ENCODE measurements around the gene RPL6. TPM values are rescaled to one million over a fixed set of nuclear protein-coding genes. Genes with fewer than 3 reads are reported as not detected.

Gene RPL6
- total and polyA plus RNA-seq, 9 of the 15 experiments (the other 6 are each of a cell fraction or from before 2014, with no cell fraction given): 1,519 to 3,103 (median 2,396) TPM

GRCh38 chr12:112418608-112419296 lies 9.3 kb upstream of the RPL6 start, which contains the start of gene PTPN11 (continued):
- TF ChIP-seq ZNF407 (IDR thresholded peaks at IDR 0.05; ENCODE audit: low read depth): no peak
- TF ChIP-seq DIDO1 (tag; IDR thresholded peaks at IDR 0.05; ENCODE audit: low read depth): peak; percentile 91
- TF ChIP-seq XRCC4 (IDR thresholded peaks at IDR 0.05; ENCODE audit: extremely low read depth, insufficient read depth, insufficient read length): no peak
- TF ChIP-seq MNT (conservative IDR thresholded peaks at IDR 0.05): peak; percentile 48 to 83
- 0 out of 2 replicates have a peak, but pooled peaks have one; percentile 70 for TF ChIP-seq ZSCAN29 (IDR thresholded peaks at IDR 0.05)
- TF ChIP-seq CXXC5 (CRISPR knock-in tag; IDR thresholded peaks at IDR 0.05): peak; percentile 77
- TF ChIP-seq ZBTB17 (CRISPR knock-in tag; IDR thresholded peaks at IDR 0.05): 0 out of 2 replicates have a peak, but pooled peaks have one; percentile 45
- no peak for TF ChIP-seq HNRNPH1 (optimal IDR thresholded peaks at IDR 0.05; ENCODE audit: low read depth, low read length)
- TF ChIP-seq MBD1 (CRISPR knock-in tag; IDR thresholded peaks at IDR 0.05): no peak
- peak; percentile 62; the same call in 1 of the 2 replicates for TF ChIP-seq SMAD4 (CRISPR knock-in tag; conservative IDR thresholded peaks at IDR 0.05)
- TF ChIP-seq ZNF766 (CRISPR knock-in tag; conservative IDR thresholded peaks at IDR 0.05): peak; percentile 80
- no peak for TF ChIP-seq NFIX (CRISPR knock-in tag; IDR thresholded peaks at IDR 0.05; ENCODE audit: low read depth)
- peak; percentile 20; the same call in 1 of the 2 replicates for TF ChIP-seq BHLHE40 (IDR thresholded peaks at IDR 0.05; ENCODE audit: low read length)
- TF ChIP-seq FOXJ2 (tag; IDR thresholded peaks at IDR 0.05): no peak
- TF ChIP-seq ZFP30 (CRISPR knock-in tag; IDR thresholded peaks at IDR 0.05; ENCODE audit: borderline replicate concordance): no peak
- TF ChIP-seq CBX5 (IDR thresholded peaks at IDR 0.05; ENCODE audit: borderline replicate concordance, low read depth): peak; percentile 40; the same call in 1 of the 2 replicates

Data from K562 (cell line).